GM19239 (cell line): ENCODE measurements around the gene ARL13A.

ENCODE experiments used
- DNase-seq: peaks from one replicate; pipeline ENCODE4 v3.0.0; 2011; ENCODE audit warnings: low spot score; ENCODE audit not compliant: insufficient read length
- FAIRE-seq: peaks from 2 replicates; lab custom pipeline; 2011; peaks lifted over from hg19 to GRCh38; lab: Jason Lieb, UNC

The ARL13A gene

DNA sequence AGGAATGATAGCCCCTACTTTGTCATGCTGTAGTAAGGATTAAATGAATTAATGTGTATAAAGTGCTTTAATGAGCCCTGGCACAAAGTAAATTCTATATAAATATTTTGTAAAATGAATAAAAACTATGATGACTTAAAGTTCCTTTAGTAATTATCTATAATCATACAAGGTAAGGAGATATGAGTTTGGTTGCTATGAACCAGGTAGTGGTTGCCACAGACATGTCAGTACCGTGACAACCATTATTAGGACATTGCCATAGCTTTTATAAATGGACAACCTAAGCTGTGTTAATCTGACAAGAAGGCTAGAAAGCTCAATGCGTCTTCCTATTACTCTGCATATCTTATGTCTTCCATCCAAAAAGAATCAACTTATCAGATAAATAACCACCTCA, at the start of gene ARL13A:
ARL13A (plus strand) TSS at position 301 of the 400 bp plus-strand sequence. CDS start 3,982 bp downstream, outside the sequence.
- no peak for DNase-seq
- FAIRE-seq: no peak

DNA sequence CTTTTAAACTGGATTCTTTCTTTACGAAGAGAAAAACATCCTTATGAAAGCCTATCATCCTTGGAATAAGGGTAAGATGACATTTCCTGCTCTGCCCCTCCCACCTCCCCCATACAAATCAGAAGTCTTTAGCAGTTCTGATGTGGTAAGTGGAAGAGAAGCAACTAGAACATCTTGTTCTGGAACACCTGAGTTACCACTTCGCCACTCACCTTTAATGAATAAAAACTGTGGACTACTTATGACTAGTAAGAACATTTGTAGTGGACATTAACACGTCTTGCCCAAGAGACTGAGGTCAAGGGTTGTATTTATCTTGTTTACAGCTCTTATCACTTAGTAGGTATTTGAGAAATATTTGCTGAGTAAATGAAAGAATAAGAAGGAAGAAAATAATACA, 45.1 kb upstream of the ARL13A start:
- FAIRE-seq (no peak), DNase-seq (no peak)

DNA sequence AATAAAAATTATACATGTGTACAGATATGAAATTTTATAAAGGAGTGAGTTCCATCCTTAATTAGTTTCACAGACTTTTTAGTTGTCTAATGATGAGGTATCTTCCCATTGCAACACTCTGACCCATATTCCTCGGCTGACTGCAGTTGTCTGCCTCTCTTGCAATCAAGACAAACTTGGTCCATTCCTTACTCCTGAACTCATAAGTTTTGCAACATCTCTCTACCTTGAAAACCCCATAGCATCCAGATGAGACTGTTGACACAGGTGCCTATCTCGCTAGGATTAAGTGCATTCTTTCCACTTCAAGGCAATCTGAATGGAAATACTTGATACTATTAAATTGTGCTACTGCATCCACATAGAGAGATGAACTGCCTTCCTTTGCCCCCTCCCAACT, 43.1 kb upstream of the ARL13A start:
- FAIRE-seq: no peak

DNA sequence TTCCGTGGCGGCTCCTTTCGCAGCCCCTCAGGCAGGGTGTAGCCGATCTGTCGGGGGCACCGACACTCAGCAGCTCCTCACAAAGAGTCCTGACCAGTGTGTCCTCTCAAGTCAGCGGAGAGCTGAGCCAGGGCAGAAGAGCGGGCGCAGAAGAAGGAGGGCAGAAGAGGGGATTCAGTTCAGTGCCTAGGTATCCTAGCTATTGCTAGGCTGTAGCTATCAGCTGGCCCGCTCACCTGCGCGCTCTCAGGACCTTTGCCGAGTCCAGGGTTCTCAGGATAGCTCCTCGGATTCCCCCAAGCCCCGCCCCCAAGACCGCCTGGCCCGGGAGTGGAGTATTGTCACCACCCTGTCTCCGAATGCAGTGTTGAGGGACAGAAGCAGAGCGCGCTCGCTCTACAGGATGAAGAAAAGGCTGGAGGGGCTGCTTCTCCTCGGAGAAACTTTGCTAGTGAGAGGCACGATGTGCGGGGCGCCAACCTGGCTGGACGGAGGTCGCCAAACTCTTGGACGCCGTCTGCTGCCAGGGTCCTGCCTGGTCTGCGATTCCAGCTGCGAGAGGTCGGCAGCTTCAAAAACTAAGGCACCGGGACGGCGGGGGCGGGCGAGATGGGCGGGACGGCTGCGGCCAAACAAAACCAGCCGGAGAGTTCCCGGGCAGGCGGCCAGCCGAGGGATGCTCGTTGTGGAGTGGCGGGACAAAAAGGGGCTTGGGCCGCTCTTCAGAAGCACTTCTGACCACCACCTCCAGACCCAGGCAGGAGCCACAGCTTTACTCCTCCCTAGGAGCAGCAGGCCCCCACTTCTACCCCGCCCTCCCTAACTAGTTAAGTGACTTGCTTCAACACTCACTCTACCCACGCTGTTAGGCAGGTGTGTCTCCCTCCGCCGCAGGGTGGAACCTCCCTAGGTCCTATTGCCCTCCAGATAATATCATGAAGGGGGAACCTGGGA, 40.6 kb upstream of the ARL13A start, which contains the start of gene XKRX:
XKRX (minus strand) TSS at position 258 of the 954 bp plus-strand sequence. CDS start 613 bp downstream, outside the sequence.
- DNase-seq (peak; percentile 6), FAIRE-seq (peak; percentile 86)

More for the DNA sequence above, 43.1 kb upstream of the ARL13A start:
- no peak for DNase-seq

DNA sequence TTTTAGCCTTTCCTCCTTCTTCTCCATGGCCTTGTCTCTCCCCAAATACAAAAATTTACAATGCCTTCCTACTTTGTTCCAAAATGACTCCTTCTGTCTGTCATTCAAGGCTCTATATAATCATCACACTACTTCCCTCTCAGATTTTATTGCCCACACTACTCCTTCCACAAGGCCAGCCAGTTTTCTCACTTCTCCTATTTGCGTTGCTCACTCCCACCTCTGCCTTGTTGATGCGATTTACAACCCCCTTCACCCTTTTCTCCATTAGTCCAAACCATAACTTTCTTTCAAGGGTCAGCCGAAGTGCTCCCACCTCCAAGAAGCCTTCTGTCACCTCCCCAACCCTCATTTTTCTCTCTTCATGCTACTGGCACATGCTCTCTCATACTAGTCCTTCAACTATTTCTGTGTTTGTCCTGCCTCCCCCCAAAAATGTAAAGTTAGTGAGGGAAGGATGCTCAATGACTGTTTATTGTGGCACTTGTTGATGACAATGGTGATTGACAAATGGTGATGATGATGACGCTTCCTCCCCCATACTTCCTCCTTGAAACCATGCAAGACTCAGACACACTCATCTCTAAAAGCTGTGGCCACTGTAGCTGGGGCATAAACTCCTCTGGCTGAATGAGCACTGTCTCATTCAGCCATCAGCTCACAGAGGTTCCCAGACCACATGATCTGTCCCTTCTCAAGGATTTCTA, 38.1 kb upstream of the ARL13A start:
- FAIRE-seq (no peak), DNase-seq (no peak)

DNA sequence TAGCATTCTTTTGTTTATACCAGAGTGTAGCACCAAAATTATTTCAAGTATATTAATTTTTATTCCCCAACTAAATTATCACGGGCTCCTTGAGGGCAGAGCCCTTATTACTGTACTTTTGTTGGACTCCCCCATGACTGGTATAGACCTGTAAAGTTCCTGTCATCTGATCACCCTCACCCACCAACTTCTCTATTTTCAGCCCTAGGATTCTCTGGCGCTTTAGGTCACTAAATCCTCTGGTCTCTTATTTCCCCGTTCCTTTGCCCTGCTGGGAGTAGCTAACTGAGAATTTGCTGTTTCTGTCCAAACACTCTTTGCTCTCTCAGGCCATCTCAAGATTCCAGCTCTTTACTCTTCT, 37.6 kb upstream of the ARL13A start:
- FAIRE-seq (peak; percentile 21), DNase-seq (no peak)

DNA sequence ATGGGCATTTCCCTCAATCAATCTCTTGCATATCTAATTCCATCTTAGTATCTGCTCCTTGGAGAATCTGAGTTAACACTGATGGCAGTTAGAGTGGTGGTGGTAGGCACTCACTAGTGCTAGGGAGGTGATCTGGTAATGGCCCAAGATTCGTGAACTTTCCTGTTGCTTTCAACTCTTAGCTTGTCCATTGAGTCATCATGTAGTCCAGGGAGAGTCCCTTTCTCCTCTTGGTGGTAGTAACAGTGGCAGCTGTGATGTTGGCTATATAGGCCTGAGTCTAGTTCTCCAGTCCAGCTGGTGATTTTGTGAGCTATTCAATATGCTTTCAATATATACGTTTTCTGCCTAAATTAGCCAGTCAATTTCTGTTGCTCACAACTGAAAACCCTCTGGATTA, 33.7 kb upstream of the ARL13A start:
- FAIRE-seq: no peak
- DNase-seq: no peak

DNA sequence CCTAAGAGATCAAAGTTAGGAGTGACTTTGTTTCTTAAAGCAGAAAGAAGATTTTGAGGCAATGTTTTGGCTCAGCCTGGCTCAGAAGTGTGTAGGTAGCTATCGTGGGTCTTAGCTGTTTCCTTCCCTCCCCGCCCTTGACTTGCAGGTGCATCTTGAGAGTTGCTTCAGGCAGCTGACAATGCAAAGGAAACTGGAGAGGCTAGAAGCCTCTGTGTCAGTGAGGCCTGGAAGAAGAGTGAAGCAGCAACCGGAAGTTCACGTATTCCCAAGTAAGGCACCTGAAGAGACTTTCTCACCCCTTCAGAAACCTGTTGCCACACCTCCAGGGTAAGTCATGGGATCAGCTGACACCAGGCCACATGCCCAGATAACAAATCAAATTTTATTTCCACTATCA, 30.2 kb upstream of the ARL13A start:
- FAIRE-seq (no peak), DNase-seq (no peak)

DNA sequence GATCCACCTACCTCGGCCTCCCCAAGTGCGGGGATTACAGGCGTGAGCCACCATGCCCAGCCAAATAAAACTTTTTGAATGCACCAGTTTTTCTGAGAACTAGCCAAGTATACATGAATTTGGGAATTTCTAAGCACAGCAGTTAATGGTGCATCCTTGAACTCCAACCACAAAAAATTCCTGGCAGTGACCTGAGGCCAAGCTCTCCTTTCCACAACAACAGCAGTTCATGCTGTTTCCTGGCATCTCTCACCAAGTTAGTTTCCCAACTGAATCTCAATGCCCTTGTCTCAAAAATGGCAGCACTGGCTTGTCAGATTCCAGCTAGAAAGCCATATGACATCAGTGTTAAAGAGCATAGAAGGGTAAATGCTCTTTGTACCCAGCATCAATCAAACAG, 24.9 kb upstream of the ARL13A start:
- DNase-seq (no peak), FAIRE-seq (no peak)

DNA sequence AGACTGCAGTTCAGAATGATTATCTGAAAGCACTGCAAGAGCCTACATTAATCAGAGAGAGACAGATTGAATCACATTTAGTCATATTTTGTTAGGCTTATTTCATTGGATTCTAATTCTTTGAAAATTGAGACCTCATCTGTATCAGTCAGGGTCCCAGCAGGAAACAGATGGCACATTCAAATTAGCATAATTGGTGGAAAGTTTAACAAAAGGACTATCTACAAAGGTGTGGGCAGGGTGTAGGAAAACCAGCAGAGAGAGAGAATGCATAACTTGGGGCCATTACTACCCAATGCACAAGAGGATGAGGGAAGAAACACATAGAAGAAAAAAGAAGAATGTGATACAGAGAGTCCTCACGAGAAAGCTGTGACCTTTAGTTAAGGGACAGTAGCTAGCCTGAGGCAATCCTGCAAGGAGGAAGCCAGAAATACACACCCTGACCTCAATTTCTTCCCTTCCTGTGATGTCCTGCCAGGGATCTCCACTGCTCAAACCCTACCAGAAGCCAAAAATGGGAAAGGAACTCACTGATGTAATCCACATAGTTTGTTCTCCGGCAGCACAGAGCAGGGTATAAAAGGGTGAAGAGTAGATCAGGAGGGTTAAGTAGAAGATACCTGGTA, 23.1 kb upstream of the ARL13A start:
- DNase-seq: no peak
- no peak for FAIRE-seq

DNA sequence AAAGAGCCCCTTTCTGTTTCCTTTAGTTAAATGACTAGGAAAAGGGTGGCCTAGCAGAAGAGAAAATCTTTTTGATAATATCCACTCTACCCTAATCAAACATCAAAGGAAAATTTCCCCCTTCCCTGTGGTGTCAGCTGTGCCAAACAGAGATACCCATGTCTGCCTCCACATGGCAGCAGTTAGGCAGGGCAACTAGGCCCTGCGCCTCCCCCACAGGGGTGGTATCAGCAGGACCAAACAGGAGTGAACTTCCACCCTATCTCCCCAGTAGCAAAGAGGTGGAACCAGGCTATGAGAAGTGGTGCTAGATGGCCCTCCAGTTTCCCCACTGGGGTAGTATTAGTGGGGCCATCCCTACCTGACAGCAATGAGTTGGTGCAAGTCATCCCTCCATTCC, 21.0 kb upstream of the ARL13A start:
- peak; percentile 44 for FAIRE-seq
- DNase-seq: no peak

DNA sequence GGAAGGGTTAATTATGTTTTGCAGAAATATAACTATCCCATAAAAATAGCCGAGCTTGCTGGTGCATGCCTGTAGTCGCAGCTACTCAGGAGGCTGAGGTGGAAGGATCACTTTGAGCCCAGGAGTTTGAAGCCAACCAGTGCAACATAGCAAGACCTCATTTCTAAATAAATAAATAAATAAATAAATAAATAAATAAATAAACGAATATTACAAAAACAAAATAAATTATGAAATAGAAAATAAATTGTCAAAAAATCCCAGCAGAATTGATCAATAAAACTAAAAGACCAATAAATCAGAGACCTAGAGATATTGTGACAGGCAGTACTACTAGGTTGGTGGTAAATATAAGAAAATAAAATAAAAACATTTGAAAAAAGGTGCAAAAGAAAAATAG, 6.7 kb upstream of the ARL13A start:
- FAIRE-seq (no peak), DNase-seq (no peak)

DNA sequence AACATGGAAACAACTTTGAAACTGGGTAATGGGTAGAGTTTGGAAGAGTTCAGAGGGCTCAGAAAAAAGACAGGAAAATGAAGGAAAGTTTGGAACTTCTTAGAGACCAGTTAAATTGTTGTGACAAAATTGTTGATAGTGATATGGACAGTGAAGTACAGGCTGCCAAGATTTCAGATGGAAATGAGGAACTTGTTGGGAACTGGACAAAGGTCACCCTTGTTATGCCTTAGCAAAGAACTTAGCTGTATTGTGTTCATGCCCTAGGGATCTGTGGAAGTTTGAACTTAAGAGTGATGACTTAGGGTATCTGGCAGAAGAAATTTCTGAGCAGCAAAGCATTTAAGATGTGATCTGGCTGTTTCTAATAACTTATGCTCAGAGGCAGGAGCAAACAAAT, 5.1 kb upstream of the ARL13A start:
- no peak for FAIRE-seq
- DNase-seq: no peak

DNA sequence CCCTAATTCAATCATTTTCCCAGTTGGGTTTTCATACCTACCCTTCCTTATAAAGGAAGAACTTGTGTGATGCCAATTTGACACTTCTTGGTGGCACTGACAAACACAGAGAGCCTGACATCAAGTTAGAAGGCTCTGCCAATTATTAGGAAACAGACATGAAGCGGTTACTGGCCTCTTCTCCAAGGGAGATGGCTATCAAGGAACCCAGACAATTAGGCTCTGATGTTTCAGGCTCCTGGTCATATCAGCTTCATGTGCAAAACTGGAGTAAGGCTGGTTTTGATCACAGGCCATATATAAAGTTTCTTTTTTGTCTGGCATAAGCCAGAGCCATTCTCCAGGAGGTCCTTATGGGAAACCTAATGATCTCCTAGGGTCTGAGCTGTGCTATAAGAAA, 428 bp downstream of the ARL13A start:
- FAIRE-seq: no peak
- DNase-seq: no peak

DNA sequence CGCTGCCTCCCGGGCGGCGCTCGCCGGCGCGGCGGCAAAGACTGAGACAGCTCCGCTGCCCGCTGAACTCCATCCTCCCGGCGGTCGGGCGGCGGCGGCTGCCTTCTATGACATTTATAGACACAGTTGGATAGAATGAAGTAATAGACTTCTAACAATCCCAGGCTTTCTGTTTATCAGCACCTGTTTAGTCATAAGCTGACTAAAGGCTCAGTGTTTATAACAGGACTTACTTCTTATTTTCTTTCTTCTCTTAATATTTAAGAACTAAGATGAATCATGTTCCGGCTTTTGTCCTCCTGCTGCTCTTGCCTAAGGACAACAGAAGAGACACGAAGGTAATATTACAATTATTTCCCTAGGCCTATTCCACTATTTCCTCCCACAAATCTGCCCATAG, 3.9 kb downstream of the ARL13A start:
- FAIRE-seq (no peak), DNase-seq (no peak)

DNA sequence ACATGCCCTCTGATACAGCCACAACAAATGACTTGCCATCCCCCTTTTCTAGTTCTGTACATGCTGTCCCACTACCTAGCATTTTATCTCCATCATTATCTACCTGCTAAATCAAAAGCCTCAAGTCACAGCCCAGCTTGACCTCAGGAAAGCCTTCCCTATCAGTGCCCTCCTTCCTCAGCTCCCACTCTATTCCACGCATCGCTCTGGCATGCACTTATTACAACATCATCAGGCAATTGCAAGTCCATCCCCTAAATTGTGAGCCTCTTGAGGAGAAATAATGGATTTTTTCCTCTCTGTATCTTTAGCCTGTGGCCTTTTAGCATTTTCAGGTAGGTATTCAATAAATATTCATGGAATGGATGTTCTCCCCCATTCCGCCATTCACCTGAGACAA, 5.7 kb downstream of the ARL13A start:
- FAIRE-seq: no peak
- DNase-seq: no peak

DNA sequence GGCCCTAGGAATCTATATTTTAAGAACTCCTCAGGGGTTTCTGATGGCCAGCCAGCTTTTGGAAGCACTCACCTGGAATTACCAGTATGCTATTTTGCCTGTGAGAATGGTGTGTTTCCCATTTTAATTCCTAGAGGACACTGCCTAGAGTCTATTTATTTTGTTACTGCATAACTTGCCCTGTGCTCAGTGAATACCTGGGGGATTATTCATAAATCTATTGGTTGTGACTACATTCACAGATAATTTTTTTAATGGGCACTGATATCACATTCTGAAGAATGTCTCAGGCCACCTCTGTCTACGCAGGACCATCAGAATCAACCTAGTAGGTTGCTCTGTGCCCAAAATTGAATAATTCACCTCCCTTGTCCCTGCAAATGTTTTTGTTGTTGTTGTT, 6.7 kb downstream of the ARL13A start:
- FAIRE-seq (no peak), DNase-seq (no peak)

DNA sequence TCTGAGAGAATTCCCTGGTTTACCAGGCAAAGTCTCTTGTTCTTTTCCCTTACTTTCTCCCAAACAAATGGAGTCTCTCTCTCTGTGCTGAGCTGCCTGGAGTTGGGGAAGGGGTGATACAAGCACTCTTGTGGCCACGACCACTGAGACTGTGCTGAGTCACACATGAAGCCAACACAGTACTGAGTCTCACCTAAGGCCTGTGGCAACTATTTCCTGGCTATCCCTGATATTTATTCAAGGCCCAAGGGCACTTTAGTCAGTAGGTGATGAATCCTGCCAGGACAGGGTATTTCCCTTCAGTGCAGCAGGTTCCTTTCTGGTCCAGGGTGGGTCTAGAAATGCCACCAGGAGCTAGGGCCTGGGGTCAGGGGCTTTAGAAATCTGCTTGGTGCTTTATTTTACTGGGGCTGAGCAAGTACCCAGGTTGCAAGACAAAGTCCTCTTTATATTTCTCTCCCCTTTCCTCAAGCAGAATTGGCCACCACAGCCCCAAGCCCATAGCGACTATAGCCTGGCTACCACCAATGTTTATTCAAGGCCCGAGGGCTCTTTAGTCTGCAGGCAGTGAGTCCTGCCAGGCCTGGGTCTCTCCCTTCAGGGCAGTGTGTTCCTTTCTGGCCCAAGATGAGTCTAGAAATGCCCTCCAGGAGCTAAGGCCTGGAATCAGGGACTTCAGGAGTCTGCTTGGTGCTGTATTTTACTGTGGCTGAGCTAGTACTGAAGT, 10.5 kb downstream of the ARL13A start:
- no peak for DNase-seq

DNA sequence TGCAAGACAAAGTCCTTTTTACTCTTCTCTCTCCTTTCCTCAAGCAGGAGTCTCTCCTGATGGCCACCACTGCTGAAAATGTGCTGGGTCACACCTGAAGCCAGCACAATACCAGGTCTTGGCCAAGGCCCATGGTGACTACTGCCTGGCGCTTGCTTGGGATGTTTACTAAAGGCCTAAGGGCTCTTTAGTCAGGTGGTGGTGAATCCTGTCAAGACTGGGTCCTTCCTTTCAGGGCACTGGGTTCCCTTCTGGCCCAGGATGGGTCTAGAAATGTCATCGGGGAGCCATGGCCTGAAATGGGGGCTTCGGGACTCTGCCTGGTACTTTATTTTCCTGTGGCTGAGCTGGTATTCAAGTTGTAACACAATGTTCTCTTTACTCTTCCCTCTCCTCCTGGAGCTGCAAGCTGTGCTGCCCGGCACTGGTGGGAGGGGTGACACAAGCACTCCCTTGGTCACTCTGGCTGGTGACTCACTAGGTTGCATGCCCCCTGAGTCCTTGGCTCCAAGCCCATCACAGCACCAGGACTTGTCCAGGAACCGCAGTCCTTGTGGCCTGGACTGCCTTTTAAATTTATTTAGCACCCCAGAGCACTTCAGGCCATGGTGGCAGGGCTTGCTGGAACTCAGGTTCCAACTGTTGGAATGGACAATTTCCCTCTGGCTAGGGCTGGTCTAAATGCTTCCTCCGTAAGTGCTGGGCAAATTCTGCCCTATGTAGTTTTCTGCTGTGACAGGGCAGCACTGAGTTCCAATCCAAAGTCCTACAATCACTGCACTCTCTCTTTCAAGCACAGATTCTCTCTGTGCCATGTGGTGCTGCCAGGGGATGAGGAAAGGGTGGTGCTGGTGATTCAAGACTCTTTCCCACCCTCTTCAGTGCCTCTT, 11.3 kb downstream of the ARL13A start:
- no peak for DNase-seq
- no peak for FAIRE-seq

More for the DNA sequence above, 10.5 kb downstream of the ARL13A start:
- FAIRE-seq: no peak
